Coronary artery (tissue), 2 donors: ENCODE measurements around the gene AUTS2.

ENCODE experiments used
- DNase-seq: peaks from one replicate; pipeline ENCODE4 v3.0.0-alpha.2; 2017; ENCODE audit warnings: low spot score
- H3K27ac ChIP-seq, 2 donors: fragments of 200-600 bp; sonication (generic); one replicate each; pipeline ENCODE4 v1.5.1; 2016 to 2019
- H3K4me3 ChIP-seq: fragments of 200-600 bp; sonication (generic); 2 replicates; pipeline ENCODE4 v1.5.1; 2016; ENCODE audit warnings: mild to moderate bottlenecking, moderate library complexity
- CTCF ChIP-seq: fragments of 200-600 bp; sonication (generic); IDR thresholded peaks from one replicate; pipeline ENCODE4 v1.5.1; 2019; ENCODE audit warnings: antibody characterized with exemption

AUTS2 gene

GRCh38 chr7:70408891-70409290 lies 810.6 kb downstream of the AUTS2 start:
- no peak for TF ChIP-seq CTCF
- no peak overlapping the region for H3K27ac ChIP-seq
- H3K4me3 ChIP-seq, result no peak overlapping the region
- DNase-seq, result no peak

- Histone ChIP-seq H3K4me3 (no peak overlapping the region), H3K27ac (no peak overlapping the region)
- no peak for DNase-seq
- no peak for TF ChIP-seq CTCF
These were observed 812.0 kb downstream of the AUTS2 start for GRCh38 chr7:70410134-70410750.

GRCh38 chr7:70414368-70414767 lies 816.1 kb downstream of the AUTS2 start:
- DNase-seq, result no peak
- TF ChIP-seq CTCF, result no peak
- H3K4me3 ChIP-seq, result no peak overlapping the region
- no peak overlapping the region for H3K27ac ChIP-seq

- no peak overlapping the region for H3K27ac ChIP-seq
- H3K4me3 ChIP-seq, result no peak overlapping the region
- DNase-seq, result no peak
- TF ChIP-seq CTCF, result no peak
These were observed 817.1 kb downstream of the AUTS2 start for GRCh38 chr7:70415179-70415972.

GRCh38 chr7:70416347-70416985 lies 818.2 kb downstream of the AUTS2 start:
- Histone ChIP-seq H3K4me3 (no peak overlapping the region), H3K27ac (no peak overlapping the region)
- TF ChIP-seq CTCF, result no peak
- DNase-seq, result no peak

GRCh38 chr7:70416986-70417655 lies 818.8 kb downstream of the AUTS2 start:
- no peak for TF ChIP-seq CTCF
- no peak for DNase-seq
- H3K27ac ChIP-seq, result no peak overlapping the region
- H3K4me3 ChIP-seq, result no peak overlapping the region
